CD4-positive, alpha-beta T cell treated with Interleukin-12 subunit alpha and Interleukin-12 subunit beta, for 1 hour (primary cell): Measurements from ENCODE around the gene ITPK1.

Experiments used
- DNase-seq: peaks from one replicate; pipeline ENCODE4 v3.0.0-alpha.2; 2020

The ITPK1 gene

DNA sequence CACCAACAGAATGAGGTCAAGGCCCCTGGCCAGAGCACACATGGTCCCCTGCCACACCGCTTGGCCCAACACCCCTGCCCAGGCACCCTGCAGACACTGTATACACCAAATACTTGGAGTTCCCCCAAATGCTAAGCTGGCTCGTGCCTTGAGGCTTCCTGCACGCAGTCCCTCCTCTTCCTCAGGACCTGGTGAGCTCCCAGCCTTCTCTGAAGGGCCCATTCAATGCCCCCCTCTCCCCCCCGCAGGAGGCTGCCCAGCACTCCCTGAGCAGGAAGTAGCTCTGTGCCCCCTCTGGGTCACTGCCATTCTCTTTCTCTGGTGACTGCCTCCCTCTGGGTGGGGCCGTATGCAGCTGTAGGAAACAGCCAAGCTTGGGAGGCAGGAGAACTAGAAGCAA, 75.3 kb downstream of the ITPK1 start:
- DNase-seq: no peak

DNA sequence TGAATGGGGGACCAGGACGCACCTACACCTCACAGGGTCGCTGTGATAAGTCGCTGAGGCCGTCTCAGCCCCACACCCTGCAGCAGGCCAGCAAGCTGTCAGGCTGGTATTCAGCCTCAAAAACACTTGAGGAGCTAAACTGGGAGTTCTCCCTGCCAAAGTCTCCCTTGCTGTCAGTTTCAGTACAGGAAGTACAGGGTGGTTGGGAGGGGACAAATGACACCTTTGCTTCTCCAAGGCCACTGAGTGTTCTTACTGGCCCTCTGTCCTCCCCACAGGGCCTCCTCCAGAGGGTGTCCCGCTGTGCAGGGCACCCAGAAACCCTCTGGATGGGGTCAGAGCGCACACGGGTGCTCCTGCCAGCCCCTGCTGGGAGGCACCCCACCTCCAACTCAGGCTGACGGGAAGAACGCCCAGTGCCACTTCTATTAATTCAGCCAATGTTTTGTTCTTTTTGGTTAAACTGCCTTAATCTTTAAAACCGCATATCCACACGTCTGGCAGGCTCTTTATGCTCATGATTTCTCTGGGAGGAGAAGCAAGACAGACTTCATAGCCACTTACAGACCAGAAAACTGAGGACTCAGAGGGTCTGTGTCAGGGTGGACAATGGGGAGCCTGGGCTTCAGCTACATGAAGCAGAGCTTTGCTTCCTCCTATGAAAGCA, 75.9 kb downstream of the ITPK1 start:
- no peak for DNase-seq

DNA sequence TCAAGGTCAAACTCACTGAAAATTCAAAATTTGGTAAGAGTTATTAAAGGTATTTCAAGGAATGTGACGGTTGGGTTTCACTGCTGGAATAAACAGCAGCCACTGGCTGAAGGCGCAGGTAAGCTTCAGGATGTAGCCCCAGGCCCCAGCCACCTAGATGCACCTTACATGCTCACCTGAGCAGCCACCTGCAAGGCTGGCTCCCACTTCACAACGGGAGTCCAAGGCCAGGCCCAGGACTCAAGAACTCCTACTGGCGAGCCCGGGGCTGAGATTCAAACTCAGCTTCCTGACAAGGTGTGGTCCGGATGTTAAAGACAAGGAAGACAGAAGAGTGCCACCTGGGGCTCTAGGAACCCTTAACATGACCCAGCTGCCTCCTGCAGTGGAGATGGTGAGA, 78.4 kb downstream of the ITPK1 start:
- DNase-seq: no peak

DNA sequence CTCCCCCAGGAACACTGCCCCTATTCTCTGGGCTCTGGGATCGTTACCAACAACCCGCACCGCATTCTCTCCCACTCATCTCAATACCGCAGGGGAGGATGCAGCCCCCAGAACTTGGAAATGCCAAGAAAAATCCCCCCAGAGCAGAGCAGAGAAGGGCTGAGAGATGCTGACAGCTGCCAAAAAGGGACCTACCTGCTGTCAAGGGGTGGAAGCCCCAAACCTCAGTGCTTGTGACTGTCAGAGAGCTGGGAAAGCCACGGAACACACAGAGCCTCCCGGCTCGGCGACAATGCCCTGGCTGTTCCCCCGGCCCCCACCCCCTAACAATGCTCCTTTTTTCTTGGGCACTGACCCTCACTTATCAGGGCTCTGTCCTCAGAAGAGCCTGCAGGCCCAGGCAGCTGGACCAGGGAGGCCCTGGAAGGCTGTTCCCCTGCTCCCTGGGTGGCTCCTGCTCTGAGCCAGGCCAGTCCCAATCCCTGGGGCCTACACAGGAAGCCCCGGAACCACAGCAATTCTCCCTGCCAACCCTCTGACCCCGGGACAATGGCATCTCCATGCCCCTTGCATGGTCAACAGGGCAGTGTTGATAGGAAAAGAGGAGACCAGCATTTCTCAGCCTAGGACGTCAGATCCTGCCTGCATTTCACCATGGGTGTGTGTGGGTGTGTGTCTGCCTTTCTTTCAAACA, 78.9 kb downstream of the ITPK1 start:
- DNase-seq: no peak

DNA sequence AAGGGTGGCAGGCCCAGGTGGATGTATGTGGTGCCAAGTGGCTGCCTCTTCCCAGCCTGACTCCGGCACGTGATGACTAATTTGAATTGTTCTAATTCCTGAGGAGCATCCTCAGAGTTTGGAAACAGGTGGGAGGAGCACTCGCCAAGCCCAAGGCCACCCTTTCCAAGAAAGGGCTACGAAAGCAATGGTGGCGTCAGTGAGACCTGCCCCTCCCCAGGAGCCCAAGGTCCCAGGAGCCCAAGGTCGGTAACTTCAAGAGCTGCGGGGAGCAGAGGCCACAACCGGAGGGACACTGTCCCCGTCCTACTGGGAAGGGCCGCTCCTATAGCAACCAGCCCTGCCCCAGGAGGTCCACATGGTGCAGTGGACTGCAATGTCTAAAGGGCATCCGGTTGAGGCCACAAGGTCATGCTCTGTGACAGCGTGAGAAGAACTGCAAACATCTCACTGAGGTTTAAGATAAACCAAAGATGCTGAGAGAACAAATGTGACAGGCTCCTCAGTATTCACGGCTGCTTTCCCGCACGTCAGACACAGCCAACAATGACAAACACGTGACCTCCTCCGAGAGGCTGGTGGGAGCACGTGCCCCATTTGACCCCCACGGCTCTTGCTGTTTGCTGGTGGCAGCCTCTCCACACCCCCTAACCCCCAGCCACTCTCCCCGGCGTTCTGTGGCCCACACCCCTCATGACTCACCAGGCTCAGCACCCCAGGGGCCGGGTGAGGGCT, 79.6 kb downstream of the ITPK1 start:
- DNase-seq: no peak

DNA sequence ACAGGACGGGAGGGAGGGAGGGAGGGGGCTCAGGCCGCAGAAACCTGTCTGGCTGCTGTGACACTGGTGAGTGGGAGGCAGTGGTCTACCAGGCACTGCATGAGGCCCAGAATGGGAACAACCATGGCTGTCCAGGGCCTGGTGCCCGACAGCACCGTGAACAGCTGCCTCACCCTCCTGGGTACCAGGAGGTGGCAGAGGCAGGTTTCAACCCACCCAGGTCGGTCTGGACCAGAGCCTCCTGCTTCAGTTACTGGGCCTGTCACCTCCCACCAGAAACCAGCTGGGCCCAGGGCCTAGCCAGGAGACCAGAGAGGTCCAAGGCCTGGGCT, 80.2 kb downstream of the ITPK1 start:
- no peak for DNase-seq

DNA sequence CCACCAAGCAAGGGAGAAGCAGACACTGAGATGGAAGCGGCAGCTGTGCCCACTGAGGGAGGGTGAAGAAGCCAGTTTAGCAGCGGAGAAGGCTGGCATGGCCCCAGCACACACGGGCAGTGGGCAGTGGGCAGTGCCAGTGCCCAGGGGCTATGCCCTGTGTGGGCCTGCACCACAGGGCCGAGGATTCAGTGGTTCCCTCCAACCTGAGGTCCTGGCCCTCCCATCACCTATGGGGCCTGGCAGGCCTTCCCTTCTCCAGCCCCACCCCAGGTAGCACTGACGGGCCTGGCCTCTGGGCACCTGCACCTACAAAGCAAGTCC, 81.1 kb downstream of the ITPK1 start:
- no peak for DNase-seq

DNA sequence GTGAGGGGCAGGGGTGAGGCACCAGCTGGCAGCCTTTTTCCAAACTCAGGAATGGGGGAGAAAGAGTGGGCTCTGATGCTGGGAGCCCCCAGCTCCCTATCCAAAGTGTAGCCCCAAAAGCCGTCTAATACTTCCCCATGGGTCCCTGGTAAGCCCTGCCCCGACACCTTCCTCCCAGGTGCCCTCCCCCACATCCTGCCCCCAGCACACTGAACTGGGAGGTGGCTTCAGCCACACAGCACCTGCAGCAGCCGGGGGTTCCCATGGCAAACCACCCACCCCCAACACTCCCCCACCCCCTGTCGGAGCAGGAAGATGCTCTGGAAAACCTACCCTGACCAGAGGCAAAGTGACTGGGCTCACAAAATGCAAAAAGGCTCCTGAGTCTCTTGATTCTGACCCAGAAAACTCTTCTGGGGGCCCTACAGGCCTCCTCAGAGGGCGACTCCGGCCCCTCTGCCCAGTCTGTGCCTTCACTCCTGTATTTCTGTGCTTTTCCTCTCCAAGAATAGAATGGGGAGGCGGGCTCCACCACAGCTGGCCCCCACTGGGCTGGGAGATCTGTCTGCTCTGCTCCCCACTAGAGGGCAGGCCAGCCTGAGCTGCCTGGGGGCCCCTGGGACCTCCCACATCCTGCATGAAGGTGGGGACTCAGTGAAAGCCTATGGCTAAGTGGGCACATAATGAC, 81.6 kb downstream of the ITPK1 start:
- DNase-seq: peak; percentile 45

DNA sequence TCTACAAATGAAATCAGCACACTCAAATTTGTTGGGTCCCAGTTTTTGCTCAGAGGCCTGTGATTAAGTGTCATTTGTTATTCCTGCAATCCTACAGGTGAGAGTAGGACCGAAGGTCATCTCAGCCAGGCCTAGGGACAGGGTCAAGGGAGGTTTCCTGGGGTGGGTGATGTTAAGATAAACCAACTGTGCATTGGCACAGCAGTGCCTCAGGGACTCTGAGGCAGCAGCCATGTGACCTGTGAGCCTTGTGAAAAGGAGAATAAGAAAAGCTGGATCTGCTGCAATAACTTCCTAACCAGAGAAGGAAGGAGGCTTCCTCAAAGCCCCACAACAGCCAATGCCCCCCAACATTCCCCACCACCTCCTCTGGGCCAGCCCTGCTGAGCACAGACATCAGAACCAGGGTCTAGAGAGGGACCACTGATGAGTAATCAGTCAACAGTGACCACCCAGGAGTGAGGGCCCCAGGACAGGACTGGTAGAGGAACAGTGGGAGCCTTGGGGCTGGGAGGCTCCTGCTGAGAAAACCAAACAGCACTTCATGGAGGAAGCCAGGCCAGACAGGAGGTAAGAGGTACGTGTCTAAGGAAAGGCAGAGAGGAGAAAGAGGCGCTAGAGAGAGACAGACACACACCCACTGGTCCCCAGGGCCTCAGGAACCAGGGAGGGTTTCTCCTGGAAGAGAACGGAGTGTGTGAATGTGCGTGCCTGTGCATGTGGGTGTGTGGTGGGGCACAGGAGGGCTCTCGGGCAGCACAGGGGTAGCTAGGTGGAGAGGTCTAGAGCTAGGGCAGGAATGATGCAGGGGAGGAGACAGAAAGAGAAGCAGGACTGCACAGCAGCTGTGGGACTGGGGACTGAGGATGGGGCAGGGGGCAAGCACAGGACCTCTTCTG, 82.4 kb downstream of the ITPK1 start:
- DNase-seq: no peak

DNA sequence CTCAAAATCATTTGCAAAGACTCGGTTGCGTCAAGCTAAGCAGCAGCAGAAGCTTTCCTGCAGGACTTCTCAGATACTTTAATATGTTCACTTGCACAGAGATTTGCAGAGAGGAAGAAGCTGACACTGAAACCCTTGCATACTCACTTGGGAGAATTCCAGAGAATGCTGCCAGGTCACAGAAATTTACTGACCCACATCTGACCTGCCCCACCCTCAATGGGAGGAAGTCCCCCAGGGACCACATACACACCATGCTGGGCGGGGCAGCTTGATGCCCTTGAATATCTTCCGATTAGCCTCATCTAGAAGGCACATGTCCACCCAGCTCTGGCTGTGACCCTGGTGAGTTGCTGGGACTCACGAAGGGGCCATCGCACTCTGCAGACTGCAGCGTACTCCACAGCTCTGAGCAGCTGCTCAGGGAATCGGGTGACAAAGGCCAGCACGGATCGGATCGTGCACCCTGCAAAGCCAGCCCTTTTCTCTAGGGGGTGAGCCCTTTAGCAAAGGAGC, 83.2 kb downstream of the ITPK1 start:
- DNase-seq: no peak

DNA sequence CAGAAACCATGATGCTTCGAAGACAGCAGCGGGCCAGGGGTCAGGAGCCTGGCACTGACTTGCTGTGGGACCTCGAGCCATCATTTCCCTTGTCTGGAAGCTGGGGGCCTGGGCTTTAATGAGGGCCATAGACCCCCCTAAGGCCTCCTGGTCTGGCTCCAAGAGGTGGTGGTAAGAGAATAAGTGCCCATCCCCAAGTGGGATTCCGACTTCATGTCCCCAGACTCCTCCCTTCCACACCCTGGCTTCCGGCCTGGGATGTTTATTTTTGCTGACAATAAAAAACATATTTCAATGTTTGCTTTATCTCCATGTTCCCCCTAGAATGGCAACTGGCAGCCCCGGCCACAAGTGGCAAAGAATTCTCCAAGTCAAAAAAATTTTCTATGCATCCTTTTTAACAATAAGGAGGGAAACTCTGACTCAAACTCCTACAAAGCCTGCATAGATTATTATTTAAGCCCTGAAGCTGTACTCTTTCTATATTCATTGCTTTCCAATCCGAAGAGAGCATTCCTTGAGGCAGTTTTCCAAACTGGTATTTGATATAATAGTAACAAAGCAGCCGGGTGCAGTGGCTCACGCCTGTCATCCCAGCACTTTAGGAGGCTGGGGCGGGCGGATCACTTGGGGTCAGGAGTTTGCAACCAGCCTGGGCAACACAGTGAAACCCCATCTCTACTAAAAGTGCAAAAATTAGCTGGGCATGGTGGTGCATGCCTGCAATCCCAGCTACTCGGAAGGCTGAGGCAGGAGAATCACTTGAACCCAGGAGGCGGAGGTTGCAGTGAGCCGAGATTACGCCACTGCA, 84.0 kb downstream of the ITPK1 start:
- DNase-seq: no peak

DNA sequence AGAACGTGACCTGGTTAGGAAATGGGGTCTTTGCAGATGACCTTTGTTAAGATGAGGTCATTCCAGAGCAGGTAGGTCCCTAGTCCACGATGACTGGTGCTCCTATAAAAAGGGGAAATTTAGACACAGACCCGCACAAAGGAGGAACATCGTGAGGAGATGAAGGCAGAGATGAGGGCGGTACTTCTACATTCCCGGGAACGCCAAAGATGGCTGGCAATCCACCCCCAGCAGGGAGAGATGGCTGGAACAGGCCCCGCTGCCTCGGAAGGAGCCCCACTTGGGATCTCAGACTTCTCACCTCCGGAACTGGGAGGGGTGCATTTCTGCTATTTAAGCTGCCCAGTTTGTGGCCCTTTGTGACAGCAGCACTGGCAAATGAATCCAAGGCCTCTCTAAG, 85.0 kb downstream of the ITPK1 start:
- no peak for DNase-seq

DNA sequence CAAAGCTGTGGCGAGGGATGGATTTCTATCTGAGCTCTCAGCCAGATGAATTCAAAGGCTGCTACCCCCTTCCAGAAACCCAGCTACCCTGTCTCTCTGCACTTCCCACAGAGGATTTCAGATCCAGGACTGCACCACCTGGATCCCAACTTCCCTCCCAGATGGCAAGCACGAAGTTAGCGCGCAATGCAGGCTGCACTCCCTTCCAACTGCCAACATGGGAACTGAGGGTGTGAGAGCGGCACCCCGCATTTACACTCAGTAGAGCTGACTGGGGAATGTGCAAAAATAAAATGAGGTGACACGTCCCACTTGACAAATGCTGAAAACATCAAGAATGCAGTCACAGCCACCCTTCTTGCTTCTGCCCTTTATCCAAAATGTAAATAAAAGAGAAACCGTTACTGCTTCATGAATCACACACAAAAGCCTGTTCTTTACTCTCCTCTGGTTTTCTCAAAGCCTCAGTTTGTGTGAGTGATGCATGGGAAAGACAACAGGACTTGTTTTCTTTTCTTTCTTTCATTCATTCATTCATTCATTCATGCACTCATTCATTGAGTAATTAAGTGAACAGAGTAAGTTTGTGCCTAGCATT, 85.7 kb downstream of the ITPK1 start:
- no peak for DNase-seq

DNA sequence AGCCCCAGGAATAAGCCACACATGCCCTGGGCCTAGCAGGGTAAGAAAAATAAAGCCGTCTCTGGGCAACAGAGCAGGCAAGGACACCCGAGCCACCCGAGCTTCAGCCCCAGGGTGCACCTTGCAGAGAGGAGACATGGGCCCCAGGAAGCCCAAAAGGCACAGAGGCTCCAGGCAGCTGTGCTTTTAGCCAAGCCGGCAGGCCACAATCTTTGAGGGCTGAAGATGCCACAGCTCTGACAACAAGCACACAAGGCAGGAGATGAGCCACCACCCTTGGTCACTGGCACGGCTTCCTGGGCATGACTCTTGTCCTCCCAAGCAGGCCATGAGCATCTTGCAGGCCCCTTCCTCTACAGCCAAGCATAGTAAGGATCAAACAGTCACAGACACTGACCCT, 86.3 kb downstream of the ITPK1 start:
- DNase-seq: no peak

DNA sequence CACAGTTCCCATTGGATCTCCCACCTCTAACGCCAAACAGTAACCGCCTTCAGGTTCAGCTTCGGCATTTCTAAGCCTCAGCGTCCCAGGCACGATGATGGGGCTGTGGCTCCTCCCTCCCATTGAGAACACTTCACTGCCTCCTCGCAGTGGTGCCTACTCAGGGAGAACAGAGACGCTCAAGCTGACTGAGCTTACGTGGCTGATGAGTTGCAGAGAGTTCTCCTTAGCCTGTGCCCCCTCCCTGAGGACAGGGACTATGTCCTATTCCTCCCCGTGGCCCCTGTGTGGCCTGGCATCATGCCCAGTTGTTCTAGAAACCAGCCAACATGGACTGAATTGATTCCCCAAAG, 87.0 kb downstream of the ITPK1 start:
- no peak for DNase-seq

DNA sequence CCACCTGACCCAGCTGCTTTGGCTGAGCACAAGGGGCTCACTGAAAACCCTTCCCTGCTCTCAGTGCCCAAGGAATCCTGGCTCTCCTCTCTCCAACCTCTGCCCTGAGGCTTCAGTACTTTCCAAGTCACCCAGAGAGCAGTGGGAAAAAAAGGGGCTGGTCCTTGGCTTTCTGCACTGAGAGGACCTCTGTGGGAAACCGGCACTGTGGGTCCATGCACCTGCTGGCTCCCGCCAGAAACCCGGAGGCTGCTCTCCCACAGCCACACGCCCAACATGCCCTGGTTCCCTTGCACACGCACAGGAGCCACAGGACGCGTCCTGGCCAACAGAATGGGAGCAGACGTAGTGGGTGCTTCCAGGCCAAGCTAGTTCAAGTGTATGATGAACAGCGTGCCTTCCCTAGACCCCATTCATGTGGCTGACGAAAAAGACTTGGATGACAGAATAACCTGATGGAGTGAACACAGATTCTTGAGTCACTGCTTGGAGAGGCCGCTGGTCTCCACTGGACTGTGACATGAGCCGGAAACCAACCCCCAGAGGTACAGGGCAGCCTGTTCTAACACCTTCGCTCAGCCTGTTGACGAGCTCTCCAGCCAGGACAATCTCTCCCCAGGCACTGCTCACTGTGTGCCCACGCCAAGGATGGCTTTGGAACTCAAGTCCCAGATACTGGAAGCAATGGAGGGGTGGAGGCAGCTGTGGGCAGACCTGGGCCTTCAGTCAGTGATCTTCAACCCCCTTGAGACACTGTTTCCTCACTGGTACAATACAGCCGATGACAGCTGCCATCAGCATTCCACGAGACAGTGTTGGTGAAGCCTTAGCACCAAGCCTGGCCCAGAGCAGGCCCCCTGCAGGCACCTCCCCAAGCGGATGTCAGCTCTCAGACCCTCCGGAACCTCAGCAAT, 87.7 kb downstream of the ITPK1 start:
- no peak for DNase-seq

DNA sequence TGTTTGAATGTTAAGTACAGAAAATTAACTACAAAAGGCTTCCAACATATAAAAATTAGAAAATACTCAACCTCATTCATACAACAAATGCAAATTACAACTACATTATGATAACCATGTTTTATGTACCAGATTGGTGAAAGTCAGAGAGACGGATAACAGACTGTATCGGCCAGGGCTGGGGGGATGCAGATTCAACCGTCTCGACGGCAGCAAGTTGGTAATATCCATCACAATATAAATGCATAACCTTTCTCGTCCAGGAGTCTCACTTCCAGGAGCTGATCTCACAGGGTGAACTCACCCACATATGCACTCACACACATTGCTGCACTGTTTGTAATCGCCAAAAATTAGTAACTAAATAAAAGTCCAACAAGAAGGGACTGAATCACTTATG, 89.4 kb downstream of the ITPK1 start:
- no peak for DNase-seq

DNA sequence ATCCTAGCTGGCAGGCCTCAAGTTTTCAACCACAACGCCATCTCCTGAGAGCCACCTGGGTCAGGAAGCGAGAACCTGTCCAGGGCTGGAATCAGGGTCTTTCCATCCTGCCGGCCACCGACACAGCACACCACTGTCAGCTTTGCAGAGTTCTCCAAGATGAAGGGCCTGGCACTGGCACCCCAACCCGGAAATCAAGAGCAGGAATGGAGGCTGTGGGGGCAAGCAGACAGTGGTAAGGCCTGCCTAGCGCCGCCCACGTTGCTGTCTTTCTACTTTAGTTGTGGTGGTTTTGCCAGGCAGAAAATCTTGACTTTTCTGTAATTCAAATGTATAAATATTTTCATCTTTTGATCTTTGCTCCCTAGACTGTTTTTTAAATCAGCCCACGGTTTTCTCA, 90.7 kb downstream of the ITPK1 start:
- DNase-seq: no peak

DNA sequence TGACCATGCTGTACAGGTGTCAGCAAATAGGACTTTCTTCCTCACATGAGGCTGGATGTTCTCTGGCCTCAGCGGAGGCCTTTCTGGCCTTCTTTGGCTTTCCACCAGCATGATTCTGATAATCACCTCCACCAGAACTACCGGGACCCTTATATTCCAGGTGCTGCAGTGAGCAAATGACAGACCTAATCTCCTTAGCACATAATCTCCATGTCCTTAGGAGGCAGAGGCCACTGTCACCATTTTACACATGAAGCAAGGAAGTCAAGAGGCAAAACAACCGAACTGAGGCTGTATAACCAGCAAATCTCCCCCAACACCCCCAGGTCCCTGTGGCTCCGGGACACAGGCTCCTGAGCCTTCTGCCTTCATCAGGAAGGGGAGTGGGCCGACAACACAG, 91.2 kb downstream of the ITPK1 start:
- no peak for DNase-seq

DNA sequence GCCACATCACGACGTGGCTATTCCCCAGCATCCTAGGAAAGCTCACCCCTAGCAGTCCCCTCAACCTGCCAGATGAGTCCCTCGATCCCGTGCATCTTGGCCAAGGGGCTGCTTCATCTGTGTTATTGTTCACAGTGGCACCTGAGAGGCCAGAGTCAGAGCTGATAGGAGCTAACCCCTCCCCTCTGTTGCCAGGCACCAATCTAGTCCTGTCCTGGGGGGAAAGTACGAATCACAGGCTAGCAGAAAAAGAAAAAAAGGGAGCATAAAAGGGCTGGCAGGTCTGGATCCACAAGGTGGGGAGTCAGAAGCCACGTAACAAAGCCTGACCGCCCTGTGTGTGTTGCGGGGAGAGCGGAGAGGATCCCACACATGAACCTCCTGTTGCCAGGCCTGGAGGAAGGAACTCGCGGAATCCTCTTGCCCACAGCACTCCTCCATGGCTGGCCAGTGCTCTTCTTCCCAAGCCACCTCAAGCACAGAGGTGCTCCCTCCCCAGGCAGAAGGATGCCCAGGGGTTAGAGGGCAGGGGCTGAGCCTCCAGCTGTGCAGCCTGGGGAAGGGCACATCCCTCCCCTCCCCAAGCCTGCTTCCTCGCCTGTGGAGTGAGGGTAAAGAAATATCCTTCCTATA, 91.8 kb downstream of the ITPK1 start:
- DNase-seq: no peak
